HEK293 (cell line): ENCODE data around the gene PRKG1.

ENCODE experiments used
- YY1 ChIP-seq: fragments of 450-650 bp; formaldehyde crosslinking; IDR thresholded peaks from 2 replicates; pipeline ENCODE4 v1.5.1; 2018; ENCODE audit warnings: missing biosample characterization, missing genetic modification characterization
- ZFP69B ChIP-seq: fragments of 450-650 bp; formaldehyde crosslinking; IDR thresholded peaks from 2 replicates; pipeline ENCODE4 v1.5.1; 2016; ENCODE audit warnings: missing biosample characterization, missing genetic modification characterization
- TF ChIP-seq, protein P1 (sequence below): fragments of 450-650 bp; formaldehyde crosslinking; IDR thresholded peaks from 2 replicates; pipeline ENCODE4 v1.5.1; 2016; ENCODE audit warnings: missing biosample characterization, missing genetic modification characterization

DNA sequence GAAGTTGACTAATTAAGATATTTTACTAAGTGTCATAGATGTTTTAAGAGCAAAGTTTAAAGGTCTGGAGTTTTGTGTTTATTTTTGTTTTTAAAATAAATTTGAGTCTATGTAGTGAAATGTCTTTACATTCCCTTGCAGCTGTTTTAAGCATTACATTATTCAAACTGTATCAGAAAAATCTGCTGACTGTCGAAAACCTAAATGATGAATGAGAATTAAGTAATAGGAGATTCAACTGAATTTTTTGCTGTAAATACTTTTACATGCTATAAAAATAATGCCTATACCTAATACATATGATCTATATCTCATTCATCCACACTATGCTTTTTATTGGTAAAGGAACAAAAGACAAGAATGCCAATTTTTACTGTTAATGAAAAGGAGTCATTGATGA, 397.9 kb downstream of the PRKG1 start:
- TF ChIP-seq YY1 (tag by site-specific recombination) (no peak), ZFP69B (tag by site-specific recombination) (no peak)
- TF ChIP-seq, protein P1, sequence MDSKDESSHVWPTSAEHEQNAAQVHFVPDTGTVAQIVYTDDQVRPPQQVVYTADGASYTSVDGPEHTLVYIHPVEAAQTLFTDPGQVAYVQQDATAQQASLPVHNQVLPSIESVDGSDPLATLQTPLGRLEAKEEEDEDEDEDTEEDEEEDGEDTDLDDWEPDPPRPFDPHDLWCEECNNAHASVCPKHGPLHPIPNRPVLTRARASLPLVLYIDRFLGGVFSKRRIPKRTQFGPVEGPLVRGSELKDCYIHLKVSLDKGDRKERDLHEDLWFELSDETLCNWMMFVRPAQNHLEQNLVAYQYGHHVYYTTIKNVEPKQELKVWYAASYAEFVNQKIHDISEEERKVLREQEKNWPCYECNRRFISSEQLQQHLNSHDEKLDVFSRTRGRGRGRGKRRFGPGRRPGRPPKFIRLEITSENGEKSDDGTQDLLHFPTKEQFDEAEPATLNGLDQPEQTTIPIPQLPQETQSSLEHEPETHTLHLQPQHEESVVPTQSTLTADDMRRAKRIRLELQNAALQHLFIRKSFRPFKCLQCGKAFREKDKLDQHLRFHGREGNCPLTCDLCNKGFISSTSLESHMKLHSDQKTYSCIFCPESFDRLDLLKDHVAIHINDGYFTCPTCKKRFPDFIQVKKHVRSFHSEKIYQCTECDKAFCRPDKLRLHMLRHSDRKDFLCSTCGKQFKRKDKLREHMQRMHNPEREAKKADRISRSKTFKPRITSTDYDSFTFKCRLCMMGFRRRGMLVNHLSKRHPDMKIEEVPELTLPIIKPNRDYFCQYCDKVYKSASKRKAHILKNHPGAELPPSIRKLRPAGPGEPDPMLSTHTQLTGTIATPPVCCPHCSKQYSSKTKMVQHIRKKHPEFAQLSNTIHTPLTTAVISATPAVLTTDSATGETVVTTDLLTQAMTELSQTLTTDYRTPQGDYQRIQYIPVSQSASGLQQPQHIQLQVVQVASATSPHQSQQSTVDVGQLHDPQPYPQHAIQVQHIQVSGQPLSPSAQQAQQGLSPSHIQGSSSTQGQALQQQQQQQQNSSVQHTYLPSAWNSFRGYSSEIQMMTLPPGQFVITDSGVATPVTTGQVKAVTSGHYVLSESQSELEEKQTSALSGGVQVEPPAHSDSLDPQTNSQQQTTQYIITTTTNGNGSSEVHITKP, result no peak
